HEK293T (cell line): ENCODE data around the gene SLC6A12.

Experiments
- CTCF ChIA-PET: fragments of 350-600 bp; formaldehyde crosslinking; extraction: SDS; loops from one replicate; lab custom pipeline; 2021; ENCODE audit warnings: antibody characterized with exemption, inconsistent platforms; lab: Yijun Ruan, JAX
- POLR2A ChIA-PET: fragments of 350-600 bp; formaldehyde crosslinking; extraction: SDS; loops from one replicate; lab custom pipeline; 2020; ENCODE audit warnings: antibody characterized with exemption, inconsistent platforms; lab: Yijun Ruan, JAX
- DNase-seq: peaks from one replicate; pipeline ENCODE4 v3.0.0; 2012; ENCODE audit warnings: mixed read lengths; ENCODE audit errors: extremely low spot score
- ARNT ChIP-seq: fragments of 450-650 bp; IDR thresholded peaks from 2 replicates; pipeline ENCODE4 v1.6.1; 2017; ENCODE audit warnings: mild to moderate bottlenecking
- BHLHE40 ChIP-seq: fragments of 450-650 bp; IDR thresholded peaks from 2 replicates; pipeline ENCODE4 v1.6.1; 2016; ENCODE audit warnings: mild to moderate bottlenecking, moderate library complexity, borderline replicate concordance
- CTBP1 ChIP-seq: fragments of 450-650 bp; IDR thresholded peaks from 2 replicates; pipeline ENCODE4 v1.6.1; 2016; ENCODE audit warnings: borderline replicate concordance
- ELF4 ChIP-seq: fragments of 450-650 bp; IDR thresholded peaks from 2 replicates; pipeline ENCODE4 v1.6.1; 2017; ENCODE audit warnings: antibody characterized with exemption
- FOXA1 ChIP-seq: fragments of 450-650 bp; IDR thresholded peaks from 2 replicates; pipeline ENCODE4 v1.6.1; 2016; ENCODE audit warnings: mild to moderate bottlenecking
- FOXK2 ChIP-seq: fragments of 450-650 bp; IDR thresholded peaks from 2 replicates; pipeline ENCODE4 v1.6.1; 2016; ENCODE audit warnings: mild to moderate bottlenecking
- FOXM1 ChIP-seq: fragments of 450-650 bp; IDR thresholded peaks from 2 replicates; pipeline ENCODE4 v1.6.1; 2017; ENCODE audit warnings: mild to moderate bottlenecking, borderline replicate concordance
- HDGF ChIP-seq: fragments of 450-650 bp; IDR thresholded peaks from 2 replicates; pipeline ENCODE4 v1.6.1; 2017; ENCODE audit warnings: antibody characterized with exemption, borderline replicate concordance
- L3MBTL2 ChIP-seq: fragments of 450-650 bp; conservative IDR thresholded peaks from 2 replicates; pipeline ENCODE4 v1.6.1; 2016; ENCODE audit warnings: mild to moderate bottlenecking
- LEF1 ChIP-seq: fragments of 450-650 bp; IDR thresholded peaks from 2 replicates; pipeline ENCODE4 v1.6.1; 2017; ENCODE audit warnings: mild to moderate bottlenecking, borderline replicate concordance
- NFRKB ChIP-seq: fragments of 450-650 bp; IDR thresholded peaks from 2 replicates; pipeline ENCODE4 v1.6.1; 2016; ENCODE audit warnings: mild to moderate bottlenecking, moderate library complexity
- PKNOX1 ChIP-seq: fragments of 450-650 bp; IDR thresholded peaks from 2 replicates; pipeline ENCODE4 v1.6.1; 2016
- SP1 ChIP-seq: fragments of 450-650 bp; IDR thresholded peaks from 2 replicates; pipeline ENCODE4 v1.6.1; 2017
- SUZ12 ChIP-seq: fragments of 450-650 bp; IDR thresholded peaks from 2 replicates; pipeline ENCODE4 v1.6.1; 2016; ENCODE audit warnings: mild to moderate bottlenecking
- TARDBP ChIP-seq: fragments of 450-650 bp; IDR thresholded peaks from 2 replicates; pipeline ENCODE4 v1.6.1; 2016
- ZNF384 ChIP-seq: fragments of 450-650 bp; IDR thresholded peaks from 2 replicates; pipeline ENCODE4 v1.6.1; 2016

SLC6A12 gene

GRCh38 chr12:247271-247670, 33.3 kb upstream of the SLC6A12 start:
- TF ChIP-seq TARDBP (no peak), ARNT (no peak), FOXM1 (no peak), ELF4 (no peak), BHLHE40 (no peak), FOXK2 (no peak)
- DNase-seq = no peak
- ChIA-PET CTCF (interaction anchor here (0.7 kb wide), 1 partner anchor 88 kb away, joined by 3 read pairs; no protein-coding TSS in a partner anchor), POLR2A (no interaction called here)

DNA sequence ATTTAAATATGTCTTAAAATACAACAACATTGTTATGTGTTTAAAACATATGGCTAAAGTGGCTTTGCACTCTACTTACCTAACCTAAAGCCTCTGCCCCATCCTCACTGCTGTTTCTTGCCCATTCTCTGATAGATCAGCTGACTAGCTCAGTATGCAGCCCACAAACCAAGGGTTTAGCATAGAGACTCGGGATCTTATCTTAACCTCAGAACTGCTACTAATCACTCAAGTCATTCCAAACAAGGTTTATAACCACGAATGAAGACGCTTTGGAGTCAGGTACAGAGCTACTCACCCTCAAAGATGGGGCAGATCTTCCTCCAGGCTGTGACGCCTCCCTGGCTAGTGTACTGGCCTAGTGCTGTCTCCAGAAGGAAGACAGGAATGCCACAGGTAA, 29.4 kb upstream of the SLC6A12 start:
- DNase-seq = no peak
- ChIA-PET CTCF (no interaction called here), POLR2A (no interaction called here)
- TF ChIP-seq FOXA1 = no peak
- TF ChIP-seq ARNT = no peak
- TF ChIP-seq CTBP1 = no peak
- TF ChIP-seq NFRKB = no peak
- no peak for TF ChIP-seq FOXK2
- TF ChIP-seq FOXM1 = no peak
- TF ChIP-seq SUZ12 = no peak
- no peak for TF ChIP-seq SP1
- no peak for TF ChIP-seq HDGF
- no peak for TF ChIP-seq TARDBP
- TF ChIP-seq BHLHE40 = no peak
- TF ChIP-seq PKNOX1 = no peak

DNA sequence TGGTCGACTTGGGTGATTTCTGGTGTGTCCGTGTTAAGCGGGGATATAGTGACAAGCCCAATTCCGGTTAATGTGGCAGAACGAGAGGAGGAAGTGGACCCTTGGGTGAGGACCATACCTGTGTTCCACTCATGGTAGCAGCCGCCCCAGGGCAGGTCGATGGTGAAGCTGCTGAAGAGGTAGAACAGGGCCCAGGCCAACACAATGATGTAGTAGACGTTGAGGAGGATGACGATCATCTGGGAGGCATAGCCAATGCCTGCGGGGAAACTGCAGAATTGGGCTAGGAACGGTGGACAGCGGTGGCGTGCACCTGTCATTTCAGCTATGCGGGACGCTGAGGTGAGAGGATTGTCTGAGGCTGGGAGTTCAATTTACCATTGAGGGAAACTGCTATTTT, 28.5 kb upstream of the SLC6A12 start:
- CTCF ChIA-PET = no interaction called here
- no peak for TF ChIP-seq SUZ12
- no peak for TF ChIP-seq SP1
- TF ChIP-seq ZNF384 = no peak
- no peak for TF ChIP-seq TARDBP
- no peak for TF ChIP-seq FOXK2
- TF ChIP-seq ARNT = no peak
- TF ChIP-seq PKNOX1 = no peak
- TF ChIP-seq NFRKB = no peak
- no peak for TF ChIP-seq ELF4
- TF ChIP-seq L3MBTL2 = no peak
- no peak for TF ChIP-seq FOXA1
- no peak for TF ChIP-seq FOXM1
- TF ChIP-seq LEF1 = no peak
- TF ChIP-seq HDGF = no peak
- no peak for TF ChIP-seq BHLHE40
- POLR2A ChIA-PET = no interaction called here
- no peak for DNase-seq

DNA sequence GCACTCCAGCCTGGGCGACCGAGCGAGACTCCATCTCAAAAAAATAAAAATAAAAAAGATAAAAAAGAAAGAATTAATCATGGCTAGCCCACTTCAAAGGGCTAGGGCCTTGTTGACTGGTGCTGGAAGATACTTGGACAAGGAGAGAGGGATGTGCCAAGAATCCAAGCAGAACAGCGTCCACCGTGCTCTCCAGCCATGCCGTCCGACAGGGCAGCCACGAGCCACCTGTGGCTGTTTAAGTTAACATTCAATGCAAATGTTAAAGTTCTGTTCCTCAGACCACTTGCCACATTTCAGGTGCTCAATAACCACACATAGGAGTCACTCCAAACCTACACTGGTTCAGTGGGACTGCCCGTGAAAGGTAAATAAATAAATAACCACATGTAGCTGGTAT, 27.3 kb upstream of the SLC6A12 start:
- TF ChIP-seq ELF4 (no peak), ARNT (no peak), SP1 (no peak), L3MBTL2 (no peak), NFRKB (no peak), FOXA1 (no peak), CTBP1 (no peak), PKNOX1 (no peak), FOXM1 (no peak), HDGF (no peak), ZNF384 (no peak), SUZ12 (no peak), LEF1 (no peak), BHLHE40 (no peak), FOXK2 (no peak), TARDBP (no peak)
- CTCF ChIA-PET = no interaction called here
- POLR2A ChIA-PET = no interaction called here
- no peak for DNase-seq

DNA sequence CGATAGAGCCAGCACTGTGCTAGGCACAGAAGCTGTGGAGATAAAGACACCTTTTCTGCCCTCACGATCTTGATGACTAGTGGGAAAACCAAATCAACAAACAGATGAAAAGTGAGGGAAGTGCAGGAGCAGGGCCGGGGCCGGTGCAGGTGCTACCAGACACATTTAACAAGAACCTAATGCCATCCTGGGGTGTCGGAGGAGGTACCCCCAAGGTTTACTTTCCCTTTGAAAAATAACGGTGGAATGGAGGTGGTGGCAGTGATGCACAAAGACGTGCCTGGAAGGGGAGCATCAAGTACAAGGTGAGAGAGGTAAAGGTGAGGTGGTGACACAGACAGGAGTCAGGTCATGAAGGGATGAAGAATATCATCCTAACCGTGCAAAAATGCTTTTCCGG, 26.6 kb upstream of the SLC6A12 start:
- DNase-seq = no peak
- TF ChIP-seq SP1 (no peak), PKNOX1 (no peak), FOXM1 (no peak), CTBP1 (no peak), NFRKB (no peak), FOXA1 (no peak), BHLHE40 (no peak), HDGF (no peak), ARNT (no peak), ZNF384 (no peak), ELF4 (no peak), FOXK2 (no peak), SUZ12 (no peak)
- ChIA-PET CTCF (no interaction called here), POLR2A (no interaction called here)

DNA sequence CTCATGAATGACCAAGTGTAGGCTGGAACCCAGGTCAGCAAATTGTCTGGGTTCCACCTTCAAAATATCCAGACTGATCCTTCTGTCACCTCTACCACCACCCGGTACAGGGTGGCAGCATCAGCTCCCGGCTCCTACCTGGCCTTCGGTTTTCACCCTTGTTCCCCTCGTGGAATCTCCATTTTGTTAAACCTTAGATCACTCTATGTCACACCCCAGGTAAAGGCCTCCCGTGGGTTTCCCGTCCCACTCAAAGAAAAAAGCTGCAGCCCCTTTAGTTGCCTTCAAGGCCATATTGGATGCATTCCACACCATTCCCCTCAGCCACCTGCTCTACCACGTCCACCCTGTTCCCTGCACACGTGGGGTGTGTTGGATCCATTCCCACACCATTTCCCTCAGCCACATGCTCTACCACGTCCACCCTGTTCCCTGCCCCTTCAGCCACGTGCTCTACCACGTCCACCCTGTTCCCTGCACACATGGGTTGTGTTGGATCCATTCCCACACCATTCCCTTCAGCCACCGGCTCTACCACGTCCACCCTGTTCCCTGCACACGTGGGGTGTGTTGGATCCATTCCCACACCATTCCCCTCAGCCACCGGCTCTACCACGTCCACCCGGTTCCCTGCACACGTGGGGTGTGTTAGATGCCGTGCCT, 24.9 kb upstream of the SLC6A12 start:
- TF ChIP-seq ZNF384 (no peak), FOXA1 (no peak)
- ChIA-PET CTCF (no interaction called here), POLR2A (no interaction called here)
- DNase-seq = no peak
